SH-SY5Y (cell line): ENCODE results near the gene PRAF2.

Source experiments
- GATA2 ChIP-seq: IDR thresholded peaks from 2 replicates; pipeline ENCODE4 v1.6.1; 2011; ENCODE audit warnings: mild to moderate bottlenecking, low read depth, low read length
- GATA3 ChIP-seq: IDR thresholded peaks from 2 replicates; pipeline ENCODE4 v1.6.1; 2011; ENCODE audit warnings: low read depth, mild to moderate bottlenecking, low read length, moderate library complexity

Gene PRAF2, protein sequence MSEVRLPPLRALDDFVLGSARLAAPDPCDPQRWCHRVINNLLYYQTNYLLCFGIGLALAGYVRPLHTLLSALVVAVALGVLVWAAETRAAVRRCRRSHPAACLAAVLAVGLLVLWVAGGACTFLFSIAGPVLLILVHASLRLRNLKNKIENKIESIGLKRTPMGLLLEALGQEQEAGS

DNA sequence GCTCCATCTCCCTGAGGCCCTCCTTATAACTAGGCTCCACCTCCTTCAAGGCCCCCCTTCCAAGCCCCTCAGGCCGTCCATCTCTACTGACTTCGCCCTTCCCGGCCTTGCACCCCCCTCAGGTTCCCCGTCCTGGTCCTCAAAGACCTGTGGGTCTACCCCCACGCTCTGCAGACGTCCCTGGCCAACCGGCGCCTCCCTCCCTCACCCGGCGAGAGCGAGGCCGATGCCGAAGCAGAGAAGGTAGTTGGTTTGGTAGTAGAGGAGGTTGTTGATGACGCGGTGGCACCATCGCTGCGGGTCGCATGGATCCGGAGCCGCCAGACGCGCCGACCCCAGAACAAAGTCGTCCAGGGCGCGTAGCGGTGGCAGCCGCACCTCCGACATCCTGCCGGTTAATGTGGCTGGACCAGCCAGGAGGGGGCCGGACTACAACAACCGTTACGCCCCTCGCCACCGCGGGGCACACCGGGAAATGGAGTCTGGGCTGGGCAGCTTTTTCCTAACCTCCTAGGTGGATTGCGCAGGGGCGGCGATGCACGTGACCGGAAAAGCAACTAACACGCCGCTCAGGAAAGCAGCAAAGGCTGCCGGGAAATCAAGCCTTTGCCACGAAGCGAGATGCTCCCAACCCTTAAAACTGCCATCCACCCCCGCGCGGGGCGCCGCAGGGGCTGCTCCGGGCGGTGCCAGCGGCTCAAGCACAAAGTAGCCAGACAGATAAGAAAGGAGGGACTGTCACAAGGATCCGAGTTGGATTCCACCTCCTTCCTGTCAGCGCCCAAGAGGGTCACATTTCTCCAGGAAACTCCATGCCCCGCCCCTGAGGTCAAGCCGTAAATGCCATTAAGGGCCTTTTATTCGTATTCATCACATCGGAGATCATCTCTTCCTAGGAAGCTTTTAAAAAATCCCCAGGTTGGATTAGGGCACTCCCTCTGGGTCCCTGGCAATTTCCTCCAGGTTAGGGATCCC, at the start of gene PRAF2:
TSS of gene PRAF2 (minus strand) at position 402 of the 975 bp plus-strand sequence. CDS start at position 387, 15 bp downstream.
- TF ChIP-seq GATA3 (no peak), GATA2 (no peak)

DNA sequence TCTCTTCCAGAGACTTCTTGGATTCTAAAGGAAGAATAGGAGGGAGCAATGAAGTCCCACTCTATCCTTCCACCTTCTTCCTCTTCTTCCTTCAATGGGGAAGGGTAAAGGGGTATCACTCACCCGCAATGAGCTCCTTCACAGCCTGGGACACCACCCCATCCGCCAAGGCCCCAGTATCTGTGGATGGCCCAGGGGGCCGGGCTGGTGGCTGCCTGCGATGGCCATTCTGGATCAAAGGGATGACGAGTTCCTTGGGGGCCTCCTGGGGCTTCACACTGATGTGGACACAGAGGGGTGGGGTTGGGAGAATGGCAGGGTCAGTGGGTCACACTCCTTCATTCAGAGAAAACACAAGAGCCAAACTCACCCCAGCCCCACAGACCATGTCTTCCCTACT, 48.7 kb upstream of the PRAF2 start:
- TF ChIP-seq GATA2 = no peak

DNA sequence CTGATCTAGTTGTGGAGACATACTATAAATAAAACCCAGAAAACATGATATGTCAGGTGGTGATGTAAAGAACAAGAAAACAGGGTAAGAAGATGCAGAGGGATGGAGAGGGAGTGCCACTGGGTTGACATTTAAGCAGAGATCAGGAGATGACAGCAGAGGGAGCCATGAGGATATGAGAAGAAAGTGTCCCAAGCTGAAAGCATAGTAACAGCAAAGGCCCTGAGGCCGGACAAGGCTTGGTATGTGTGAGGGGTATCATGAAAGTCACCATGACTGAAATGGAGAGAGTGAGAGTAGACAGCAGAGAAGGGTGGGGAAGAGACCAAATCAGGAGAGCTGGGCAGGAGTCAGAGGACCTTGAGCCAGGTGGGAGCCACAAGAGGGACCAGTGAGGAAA, 46.3 kb upstream of the PRAF2 start:
- TF ChIP-seq GATA3 (no peak), GATA2 (no peak)

DNA sequence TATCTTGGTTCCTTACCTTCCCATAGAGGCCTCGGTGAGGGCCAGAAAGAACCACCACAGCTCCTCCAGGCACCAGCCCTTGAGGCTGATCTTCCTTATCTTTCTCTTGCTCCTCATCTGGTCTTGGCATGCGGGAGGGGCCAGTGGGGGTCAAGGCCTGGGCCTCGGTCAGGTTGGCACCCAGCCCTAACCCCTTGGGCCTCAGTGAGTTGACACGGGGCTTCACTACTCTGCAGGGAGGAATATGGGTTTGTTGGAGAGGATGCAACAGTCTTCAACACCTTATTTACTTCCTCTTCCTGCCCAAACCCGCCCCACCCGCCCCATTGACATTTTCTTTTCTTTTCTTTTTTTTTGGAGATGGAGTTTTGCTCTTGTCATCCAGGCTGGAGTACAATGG, 43.8 kb upstream of the PRAF2 start:
- TF ChIP-seq GATA2 (no peak), GATA3 (no peak)

DNA sequence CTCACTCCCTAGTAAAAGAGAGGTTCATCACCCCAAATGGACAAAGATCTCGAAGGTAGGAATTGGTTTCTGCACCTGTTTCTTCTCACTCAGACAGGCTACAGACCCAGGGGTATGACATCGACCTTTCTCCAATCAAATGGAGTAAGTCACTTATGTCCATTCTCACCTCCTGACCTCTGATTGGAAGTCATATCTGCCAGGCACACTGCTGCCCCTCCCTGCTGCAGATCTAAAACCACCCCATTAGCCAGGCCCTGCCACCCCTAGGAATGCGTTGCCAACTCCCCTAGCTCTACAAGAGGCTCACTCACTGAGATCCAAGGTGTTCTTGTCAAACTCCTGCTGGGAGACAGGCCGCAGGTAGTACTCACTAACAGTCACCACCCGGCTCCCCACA, 42.9 kb upstream of the PRAF2 start:
- TF ChIP-seq GATA2 = no peak

DNA sequence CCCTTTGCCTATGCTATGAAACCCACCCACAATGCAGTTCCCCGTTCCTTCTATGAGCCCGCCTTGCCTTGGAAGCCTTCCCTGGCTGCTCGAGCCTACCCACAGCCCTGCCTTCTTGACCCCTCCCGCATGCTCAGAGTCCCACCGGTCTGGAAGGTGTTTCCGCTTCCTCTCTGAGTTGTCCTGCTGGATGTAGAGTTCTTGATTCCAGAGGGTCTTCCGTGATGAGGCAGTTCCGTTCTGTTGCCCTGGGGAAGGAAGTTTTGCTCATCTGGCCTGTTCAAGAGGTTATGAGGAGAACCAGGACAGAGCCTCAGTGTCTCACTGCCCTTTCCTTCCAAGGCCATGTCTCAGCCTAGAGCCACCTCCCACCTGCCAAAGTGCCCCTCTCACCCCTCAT, 42.3 kb upstream of the PRAF2 start:
- TF ChIP-seq GATA3 (no peak), GATA2 (no peak)

DNA sequence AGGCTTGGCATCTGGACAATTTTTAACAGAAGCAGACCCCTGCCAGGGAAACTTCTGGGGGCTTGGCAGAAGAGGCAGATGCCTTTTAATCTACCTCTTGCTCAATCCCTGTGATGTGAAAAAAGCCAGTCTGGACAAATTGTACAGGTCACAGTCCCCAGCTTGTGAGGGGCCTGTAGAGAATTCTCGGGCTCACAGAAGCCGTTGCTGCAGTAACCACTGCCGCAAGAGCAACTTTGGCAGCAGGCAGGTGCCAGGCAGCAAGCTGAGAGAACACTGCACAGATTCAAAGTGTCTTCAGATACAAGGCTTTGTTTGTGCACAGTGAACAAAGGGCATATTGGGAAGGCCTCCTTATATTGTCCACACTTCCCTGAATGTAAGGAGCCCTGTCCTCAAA, 38.0 kb upstream of the PRAF2 start:
- TF ChIP-seq GATA3 (no peak), GATA2 (no peak)

DNA sequence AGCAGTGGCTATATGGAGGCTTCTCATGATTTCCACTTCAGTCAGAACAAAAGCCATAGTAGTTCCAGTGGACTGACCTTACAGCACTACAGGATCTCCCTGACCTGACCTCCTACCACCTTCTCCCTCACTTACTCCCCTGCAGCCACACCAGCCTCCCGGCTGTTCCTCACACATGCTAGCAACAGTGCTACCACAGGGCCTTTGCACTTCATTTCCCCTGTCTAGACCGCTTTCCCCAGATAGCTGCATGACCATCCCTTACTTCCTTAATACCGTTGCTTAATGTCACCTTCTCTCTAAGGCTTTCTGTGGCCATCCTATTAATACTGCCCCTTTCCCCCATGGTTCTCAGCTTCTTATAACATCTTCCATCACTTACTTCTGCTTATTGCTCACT, 36.6 kb upstream of the PRAF2 start:
- no peak for TF ChIP-seq GATA3
- no peak for TF ChIP-seq GATA2

DNA sequence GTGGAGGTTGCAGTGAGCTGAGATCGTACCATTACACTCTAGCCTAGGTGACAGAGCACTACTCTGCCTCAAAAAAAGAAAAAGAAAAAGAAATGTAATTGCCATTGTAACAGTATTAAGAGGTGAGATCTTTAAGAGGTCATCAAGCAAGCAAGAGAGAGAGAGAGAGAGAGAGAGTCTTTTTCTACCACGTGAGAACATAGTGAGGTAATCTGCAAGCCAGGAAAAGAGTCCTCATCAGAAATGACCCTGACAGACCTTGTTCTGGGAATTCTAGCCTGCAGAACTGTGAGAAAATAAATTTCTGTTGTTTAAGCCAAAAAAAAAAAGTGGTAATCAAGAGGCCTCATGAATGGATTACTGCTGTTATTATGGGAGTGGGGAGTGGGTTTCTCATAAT, 34.8 kb upstream of the PRAF2 start:
- no peak for TF ChIP-seq GATA3
- no peak for TF ChIP-seq GATA2

DNA sequence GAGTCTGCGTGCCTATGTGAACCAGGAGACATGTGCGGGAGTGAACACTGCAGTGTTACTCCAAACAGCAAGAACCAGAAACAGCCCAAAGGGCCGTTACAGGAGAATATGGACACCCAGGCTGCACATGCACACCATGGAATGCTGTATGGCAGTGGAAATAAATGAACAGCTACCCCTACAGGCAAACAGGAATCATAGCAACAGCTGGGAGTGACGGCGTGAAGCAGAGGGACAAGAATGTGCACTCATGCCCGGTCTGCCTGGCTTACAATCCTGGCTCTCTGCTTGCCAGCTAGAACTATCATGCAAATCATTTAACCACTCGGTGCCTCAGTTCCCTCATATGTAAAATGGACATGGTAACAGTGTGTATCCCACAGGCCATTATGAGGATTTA, 33.1 kb upstream of the PRAF2 start:
- no peak for TF ChIP-seq GATA2
- no peak for TF ChIP-seq GATA3

DNA sequence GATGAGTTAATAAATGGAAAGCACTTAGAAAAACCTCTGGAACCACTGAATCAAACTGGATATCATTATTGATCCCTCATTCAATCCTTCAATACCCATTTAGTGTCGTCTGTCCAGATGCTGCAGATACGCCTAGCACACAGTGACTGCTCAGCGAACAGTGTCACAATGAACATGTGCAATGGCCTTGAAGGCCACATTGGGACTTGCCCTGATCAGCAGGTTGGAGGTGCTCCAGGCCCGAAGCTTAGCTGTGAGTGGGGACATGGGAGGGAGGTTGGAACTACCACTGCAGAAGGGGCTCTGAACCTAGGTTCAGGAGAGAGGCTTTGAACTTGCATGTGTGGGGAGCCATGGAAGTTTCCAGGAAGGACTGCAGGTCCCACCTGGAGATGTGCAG, 32.5 kb upstream of the PRAF2 start:
- TF ChIP-seq GATA3 (no peak), GATA2 (no peak)

DNA sequence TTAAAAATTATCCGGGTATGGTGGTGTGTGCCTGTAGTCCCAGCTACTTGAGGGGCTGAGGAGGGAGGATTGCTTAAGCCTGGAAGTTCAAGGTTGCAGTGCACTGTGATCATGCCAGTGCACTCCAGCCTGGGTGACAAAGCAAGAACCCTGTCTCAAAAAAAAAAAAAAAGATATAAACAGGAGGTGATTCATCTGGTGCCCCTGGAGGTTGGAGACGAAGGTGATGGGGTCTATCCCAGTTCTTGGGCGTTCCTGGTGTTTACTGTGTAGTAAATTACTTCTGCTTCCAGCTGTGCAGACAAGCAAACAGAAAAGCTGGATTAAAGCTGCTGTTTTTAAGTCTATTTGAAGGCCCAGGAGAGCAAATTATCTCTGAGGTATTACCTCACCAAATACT, 29.8 kb upstream of the PRAF2 start:
- TF ChIP-seq GATA3 (no peak), GATA2 (no peak)

DNA sequence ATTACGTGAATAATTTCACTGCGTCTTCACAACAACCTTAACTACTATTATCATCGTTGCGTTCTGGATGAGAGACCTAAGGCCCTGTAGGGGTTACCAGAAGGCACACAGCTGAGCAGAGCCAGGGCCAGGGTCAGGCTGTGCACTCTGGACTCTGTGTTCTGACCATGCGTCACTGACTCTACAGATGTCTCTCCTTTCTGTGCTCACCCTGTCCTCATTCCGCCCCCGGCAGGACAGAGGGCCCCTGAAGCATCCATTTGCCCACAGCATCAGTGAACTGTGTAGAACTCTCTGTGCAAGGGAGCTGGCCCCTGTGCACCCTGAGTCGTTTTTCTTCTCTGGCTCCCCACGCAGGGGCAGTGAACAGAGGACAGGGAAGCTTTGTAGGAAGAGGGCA, 28.4 kb upstream of the PRAF2 start:
- TF ChIP-seq GATA2 = no peak

DNA sequence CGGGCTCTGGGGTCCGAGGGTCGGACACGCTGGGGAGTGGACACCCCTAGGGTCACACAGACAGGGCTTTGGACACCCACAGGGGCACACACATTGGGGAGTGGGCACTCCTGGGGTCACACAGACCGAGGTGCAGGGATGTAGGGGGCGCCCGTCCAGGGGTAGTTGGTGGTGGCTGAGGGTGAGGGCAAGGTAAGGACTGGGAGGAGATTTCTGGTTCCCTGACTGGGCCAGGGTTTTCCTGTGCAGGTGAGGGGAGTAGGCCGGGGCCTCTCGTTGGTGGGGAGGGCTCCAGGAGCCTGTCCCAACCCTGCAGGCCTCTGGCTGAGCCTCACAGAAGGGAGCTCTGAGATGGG, 27.8 kb upstream of the PRAF2 start:
- TF ChIP-seq GATA2 (no peak), GATA3 (no peak)
